Fibroblast of skin of left quadriceps (primary cell): Measurements from ENCODE around the gene TEX19.
"Not testable (repeated sequence)": the region's sequence is repeated elsewhere in the genome, so short reads cannot be mapped to it uniquely, and the experiment has no call there.

Source experiments
- DNase-seq, 2 experiments: peaks; one replicate each; pipeline ENCODE4 v3.0.0-alpha.2; 2013; ENCODE audit warnings: low read depth in 2 of 2

TEX19 gene

GRCh38 chr17:82356845-82357355 is 2.1 kb upstream of the TEX19 start:
- DNase-seq = no peak

- DNase-seq = no peak
Observed at GRCh38 chr17:82357394-82357793, 1.7 kb upstream of the TEX19 start.

DNA sequence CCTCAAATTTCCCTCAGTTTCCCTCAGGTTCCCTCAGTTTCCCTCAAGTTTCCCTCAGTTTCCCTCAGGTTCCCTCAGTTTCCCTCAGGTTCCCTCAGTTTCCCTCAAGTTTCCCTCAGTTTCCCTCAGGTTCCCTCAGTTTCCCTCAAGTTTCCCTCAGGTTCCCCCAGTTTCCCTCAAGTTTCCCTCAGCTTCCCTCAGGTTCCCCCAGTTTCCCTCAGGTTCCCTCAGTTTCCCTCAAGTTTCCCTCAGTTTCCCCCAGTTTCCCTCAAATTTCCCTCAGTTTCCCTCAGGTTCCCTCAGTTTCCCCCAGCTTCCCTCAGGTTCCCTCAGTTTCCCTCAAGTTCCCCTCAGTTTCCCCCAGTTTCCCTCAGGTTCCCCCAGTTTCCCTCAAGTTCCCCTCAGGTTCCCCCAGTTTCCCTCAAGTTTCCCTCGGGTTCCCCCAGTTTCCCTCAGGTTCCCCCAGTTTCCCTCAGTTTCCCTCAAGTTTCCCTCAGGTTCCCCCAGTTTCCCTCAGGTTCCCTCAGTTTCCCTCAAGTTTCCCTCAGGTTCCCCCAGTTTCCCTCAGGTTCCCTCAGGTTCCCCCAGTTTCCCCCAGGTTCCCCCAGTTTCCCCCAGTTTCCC is 516 bp downstream of the TEX19 start:
- not testable (repeated sequence) for DNase-seq

GRCh38 chr17:82361885-82362633 is 3.0 kb downstream of the TEX19 start:
- DNase-seq = no peak

DNA sequence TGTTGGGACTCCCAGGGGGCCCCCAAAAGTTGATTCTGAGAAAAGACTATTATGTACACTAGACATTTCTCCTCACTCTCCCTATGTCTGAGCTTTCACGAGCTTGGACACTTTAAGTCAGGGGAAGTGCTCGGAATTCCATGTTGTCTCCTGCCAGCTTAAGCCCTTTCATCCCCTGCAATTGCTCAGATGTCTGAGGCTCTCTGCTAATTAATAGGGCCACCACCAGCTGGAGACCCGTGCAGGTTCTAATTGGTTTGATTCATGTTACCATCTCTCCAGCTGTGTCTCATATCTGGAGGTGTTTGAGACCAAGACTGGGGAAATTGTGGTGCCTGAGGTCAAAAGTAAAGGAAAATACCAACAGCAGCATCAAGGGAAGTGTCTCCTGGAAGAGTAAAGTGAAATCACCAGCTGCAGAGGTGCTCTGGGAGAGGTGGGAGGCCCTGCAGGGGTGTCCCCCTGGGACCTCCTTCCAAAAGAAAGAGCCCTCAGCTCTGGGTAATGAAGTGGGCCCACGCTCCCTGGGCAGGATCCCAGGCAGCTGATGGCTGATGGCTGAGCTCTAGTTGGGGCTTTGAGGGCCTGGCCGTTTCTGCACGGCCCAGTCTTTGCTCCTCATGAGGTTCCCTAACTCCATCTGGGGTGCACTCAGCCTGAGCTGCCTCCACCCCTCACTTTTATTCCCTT is 6.7 kb downstream of the TEX19 start:
- DNase-seq = no peak

DNA sequence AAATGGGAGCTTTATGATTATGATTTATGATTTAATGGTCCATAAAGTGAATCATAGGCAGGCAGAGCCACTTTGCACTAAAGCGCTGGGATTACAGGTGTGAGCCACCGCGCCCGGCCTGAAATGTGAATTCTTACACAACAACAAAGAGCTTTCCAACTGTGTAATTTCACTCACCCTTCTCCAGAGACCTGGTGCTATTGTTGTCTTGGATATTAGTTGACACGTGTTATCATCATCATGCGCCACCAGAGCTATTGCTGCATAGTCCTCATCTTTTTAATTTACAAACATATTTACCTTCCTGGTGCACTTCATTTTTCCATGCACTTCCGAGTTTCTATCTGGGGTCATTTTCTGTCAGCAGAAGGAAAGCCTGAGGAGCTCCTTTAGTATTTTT is 7.7 kb downstream of the TEX19 start:
- DNase-seq = no peak

DNA sequence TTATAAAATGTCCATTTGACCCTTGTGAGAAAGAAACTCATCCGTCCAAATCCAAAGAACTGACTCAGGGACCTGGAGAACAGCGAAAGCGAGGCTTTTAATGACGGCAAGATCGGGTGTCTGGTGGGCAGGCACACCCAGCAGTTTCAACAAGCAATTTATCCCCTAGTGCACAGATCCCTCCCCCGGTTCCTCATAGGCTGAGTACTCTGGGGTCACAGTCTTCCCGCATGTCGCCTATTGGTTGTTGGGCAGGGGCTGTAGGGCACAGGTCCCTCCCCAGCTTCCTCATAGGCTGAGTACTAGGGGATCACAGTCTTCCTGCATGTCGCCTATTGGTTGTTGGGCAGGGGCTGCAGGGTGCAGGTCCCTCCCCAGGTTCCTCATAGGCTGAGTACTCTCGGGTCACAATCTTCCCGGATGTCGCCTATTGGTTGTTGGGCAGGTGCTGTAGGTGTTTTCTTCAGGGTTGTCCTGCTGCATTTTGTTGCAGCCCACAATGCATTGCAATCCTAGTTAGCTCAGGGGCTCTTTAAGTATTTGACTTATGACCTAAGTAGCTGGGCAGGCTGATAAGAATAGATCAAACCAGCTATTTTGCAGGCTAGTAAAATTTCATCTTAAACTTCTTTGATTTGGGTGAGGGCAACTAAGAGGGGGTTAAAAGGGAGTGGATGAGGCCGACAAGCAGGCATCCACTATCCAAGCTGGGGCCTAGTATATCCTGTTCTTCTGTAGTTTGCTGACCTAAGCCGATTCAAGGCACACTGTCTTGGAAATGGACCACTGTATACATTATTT is 8.9 kb downstream of the TEX19 start:
- no peak for DNase-seq

- DNase-seq = no peak
Observed at GRCh38 chr17:82369211-82369610, 10.2 kb downstream of the TEX19 start.

GRCh38 chr17:82370471-82371332 is 11.7 kb downstream of the TEX19 start:
- no peak for DNase-seq

DNA sequence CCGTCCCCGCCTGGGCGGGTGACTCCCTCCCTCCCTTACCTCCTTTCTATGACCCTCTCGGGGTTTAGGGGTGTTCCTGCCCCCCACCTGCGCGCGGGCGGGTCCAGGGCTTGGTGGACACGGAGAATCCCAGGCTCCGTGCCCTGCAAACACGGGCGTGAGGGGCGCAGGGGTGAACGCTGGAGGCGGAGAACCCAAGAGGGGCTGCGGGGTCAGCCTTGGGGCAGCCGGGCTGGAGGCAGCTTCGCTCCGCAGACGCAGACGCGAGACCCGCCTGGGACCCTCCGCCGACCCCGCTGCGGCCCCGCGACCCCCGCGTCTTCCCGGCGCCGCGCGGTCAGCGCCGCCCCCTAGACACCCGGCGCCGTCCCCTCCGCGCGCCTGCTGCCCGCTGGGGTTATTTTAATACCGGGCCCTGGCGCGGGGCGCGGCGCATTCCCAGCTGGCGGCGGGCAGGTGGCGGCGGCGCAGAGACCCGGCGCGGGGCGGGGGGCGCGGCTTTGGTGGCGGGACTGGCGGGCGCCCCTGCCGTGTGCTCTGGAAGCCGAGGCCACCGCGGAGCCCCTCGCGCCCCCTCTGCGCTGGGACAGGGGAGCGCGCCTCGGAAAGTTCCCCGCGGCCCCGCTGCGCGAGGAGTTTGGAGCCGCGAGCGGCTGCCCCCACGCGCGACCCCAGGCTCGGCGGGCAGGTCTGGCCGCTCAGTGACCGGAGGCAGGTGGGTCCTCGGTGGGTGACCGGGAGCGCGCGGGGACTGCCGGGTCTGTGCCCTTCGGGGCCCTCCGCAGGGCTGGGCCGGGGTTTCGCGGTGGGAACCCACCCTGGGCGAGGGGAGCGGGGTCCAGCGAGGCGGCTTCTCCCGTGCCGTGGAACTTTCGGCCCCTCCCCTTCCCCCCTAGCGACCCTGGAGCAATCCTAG is 12.5 kb downstream of the TEX19 start, which contains the start of gene UTS2R:
TSS of gene UTS2R (plus strand) at position 433 of the 916 bp plus-strand sequence. CDS start 2,560 bp downstream, outside the sequence.
- no peak for DNase-seq

- no peak for DNase-seq
Observed at GRCh38 chr17:82372249-82373071, 13.4 kb downstream of the TEX19 start.

- not testable (repeated sequence) for DNase-seq
Observed at GRCh38 chr17:82373072-82373452, 14.0 kb downstream of the TEX19 start.

GRCh38 chr17:82373731-82374625 is 14.9 kb downstream of the TEX19 start:
- DNase-seq = no peak

DNA sequence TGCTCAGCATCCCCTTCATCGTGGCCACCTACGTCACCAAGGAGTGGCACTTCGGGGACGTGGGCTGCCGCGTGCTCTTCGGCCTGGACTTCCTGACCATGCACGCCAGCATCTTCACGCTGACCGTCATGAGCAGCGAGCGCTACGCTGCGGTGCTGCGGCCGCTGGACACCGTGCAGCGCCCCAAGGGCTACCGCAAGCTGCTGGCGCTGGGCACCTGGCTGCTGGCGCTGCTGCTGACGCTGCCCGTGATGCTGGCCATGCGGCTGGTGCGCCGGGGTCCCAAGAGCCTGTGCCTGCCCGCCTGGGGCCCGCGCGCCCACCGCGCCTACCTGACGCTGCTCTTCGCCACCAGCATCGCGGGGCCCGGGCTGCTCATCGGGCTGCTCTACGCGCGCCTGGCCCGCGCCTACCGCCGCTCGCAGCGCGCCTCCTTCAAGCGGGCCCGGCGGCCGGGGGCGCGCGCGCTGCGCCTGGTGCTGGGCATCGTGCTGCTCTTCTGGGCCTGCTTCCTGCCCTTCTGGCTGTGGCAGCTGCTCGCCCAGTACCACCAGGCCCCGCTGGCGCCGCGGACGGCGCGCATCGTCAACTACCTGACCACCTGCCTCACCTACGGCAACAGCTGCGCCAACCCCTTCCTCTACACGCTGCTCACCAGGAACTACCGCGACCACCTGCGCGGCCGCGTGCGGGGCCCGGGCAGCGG is 15.7 kb downstream of the TEX19 start:
- DNase-seq = no peak

GRCh38 chr17:82375359-82376041 is 16.5 kb downstream of the TEX19 start:
- DNase-seq = no peak

DNA sequence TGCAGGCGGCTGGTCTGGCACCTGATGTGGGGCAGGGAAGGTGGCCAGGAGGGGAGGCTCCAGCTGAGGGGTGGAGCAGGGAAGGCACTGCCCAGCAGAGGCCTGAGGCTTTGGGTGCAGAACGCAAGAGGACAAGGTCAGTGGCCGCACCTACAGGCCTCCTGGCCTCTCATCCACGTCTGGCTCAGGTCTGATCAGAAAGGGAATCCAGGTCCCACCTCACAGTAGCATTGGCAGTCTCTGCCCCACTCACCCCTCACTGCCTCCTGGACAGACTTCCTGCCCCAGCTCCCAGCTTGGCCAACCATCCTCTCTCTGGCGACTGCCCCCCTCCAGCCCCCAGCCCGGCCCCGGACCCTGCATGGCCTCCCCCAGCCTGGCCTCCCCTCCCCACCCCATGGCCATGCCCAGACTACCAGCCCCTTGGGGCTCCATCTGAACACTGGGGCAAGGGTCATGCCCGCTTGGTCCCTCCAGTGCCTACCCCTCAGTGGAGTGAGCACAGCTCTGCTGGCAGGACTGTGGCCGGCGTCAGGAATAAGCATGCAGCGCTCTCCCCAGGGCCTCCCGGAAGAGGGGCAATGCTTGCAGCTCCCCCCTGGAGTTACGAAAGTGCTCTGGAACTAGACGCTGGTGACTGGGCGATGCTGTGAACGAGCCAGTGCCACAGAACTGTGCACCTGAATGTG is 17.1 kb downstream of the TEX19 start:
- no peak for DNase-seq
